Measurements from ENCODE around the gene MAPK11.

GRCh38 chr22:50303848-50304527, 33.8 kb upstream of the MAPK11 start:
- TF ChIP-seq CTCF (conservative IDR thresholded peaks at IDR 0.05) (no peak), EZH2 (IDR thresholded peaks at IDR 0.05; ENCODE audit: low read depth) (no peak)

Measured in PC-9 (cell line).